GM19324 (cell line): Measurements from ENCODE around the gene MANEAL.

Experiments used
- ATAC-seq: cut with Tn5 transposase; IDR thresholded peaks from one replicate; pipeline ENCODE4 v1.9.1; 2021; ENCODE audit warnings: mild to moderate bottlenecking, moderate library complexity; ENCODE audit not compliant: unreplicated experiment, low FRiP score

MANEAL gene

GRCh38 chr1:37778654-37779053 lies 15.0 kb upstream of the MANEAL start:
- no peak for ATAC-seq

GRCh38 chr1:37782491-37782890 lies 11.2 kb upstream of the MANEAL start:
- no peak for ATAC-seq

- no peak for ATAC-seq
Measured at GRCh38 chr1:37792943-37793686, 532 bp upstream of the MANEAL start.

GRCh38 chr1:37794372-37795339 lies 1.0 kb downstream of the MANEAL start:
- no peak for ATAC-seq

- ATAC-seq: no peak
Measured at GRCh38 chr1:37795340-37796125, 1.9 kb downstream of the MANEAL start.

- ATAC-seq: no peak
Measured at GRCh38 chr1:37797750-37798345, 4.2 kb downstream of the MANEAL start.

- ATAC-seq: no peak
Measured at GRCh38 chr1:37802439-37802838, 8.8 kb downstream of the MANEAL start.

- ATAC-seq: no peak
Measured at GRCh38 chr1:37807220-37807554, 13.5 kb downstream of the MANEAL start.

- ATAC-seq: peak; percentile 92
Measured at GRCh38 chr1:37807555-37808368, 14.1 kb downstream of the MANEAL start, which contains the start of the genes C1orf122 and YRDC. C1orf122 (plus strand) TSS chr1:37807790; CDS start chr1:37808405, 615 bp downstream. YRDC (minus strand) TSS chr1:37808208; CDS start chr1:37808180, 28 bp downstream.

- ATAC-seq: peak; percentile 43
Measured at GRCh38 chr1:37808369-37809319, 15.0 kb downstream of the MANEAL start.

GRCh38 chr1:37809942-37810341 lies 16.3 kb downstream of the MANEAL start:
- ATAC-seq: no peak

- no peak for ATAC-seq
Measured at GRCh38 chr1:37811027-37811655, 17.5 kb downstream of the MANEAL start.

GRCh38 chr1:37813529-37814145 lies 20.0 kb downstream of the MANEAL start:
- ATAC-seq: no peak

- ATAC-seq: no peak
Measured at GRCh38 chr1:37814252-37814651, 20.6 kb downstream of the MANEAL start.

- ATAC-seq: no peak
Measured at GRCh38 chr1:37817481-37817880, 23.8 kb downstream of the MANEAL start.

- no peak for ATAC-seq
Measured at GRCh38 chr1:37821481-37821880, 27.8 kb downstream of the MANEAL start.
